ENCODE data around the gene TMEM54. TPM values are rescaled to one million over a fixed set of nuclear protein-coding genes. Genes with fewer than 3 reads are reported as not detected.

TMEM54 gene
- polyA plus RNA-seq, 1 donor from 2014 or later = not detected

- Mint-ChIP-seq H3K36me3 (no peaks in the 10 kb centered on the region), H3K4me3 (peak overlapping the region in 1 of 4 donors; percentile 45), H3K9me3 (peaks cover 0 to 2% (median 0%) of the 10 kb centered on the region in 3 donors), H3K27me3 (peaks cover 10% of the 10 kb centered on the region), H3K27ac (no peak overlapping the region), H3K4me1 (peaks cover 0 to 7% (median 4%) of the 10 kb centered on the region in 3 donors)
Observed at GRCh38 chr1:32904797-32905196, 3.6 kb upstream of the TMEM54 start.

- Mint-ChIP-seq H3K4me3 (peak overlapping the region in 3 of 4 donors; percentile 12 to 58 (median 45)), H3K4me1 (peaks cover 0 to 7% (median 4%) of the 10 kb centered on the region in 3 donors), H3K36me3 (no peaks in the 10 kb centered on the region), H3K27me3 (peaks cover 13% of the 10 kb centered on the region), H3K9me3 (peaks cover 0 to 2% (median 0%) of the 10 kb centered on the region in 3 donors), H3K27ac (no peak overlapping the region)
Observed at GRCh38 chr1:32903991-32904785, 3.0 kb upstream of the TMEM54 start.

GRCh38 chr1:32902535-32902920, 1.3 kb upstream of the TMEM54 start:
- H3K27me3 Mint-ChIP-seq = peaks cover 15% of the 10 kb centered on the region
- no peaks in the 10 kb centered on the region for H3K36me3 Mint-ChIP-seq
- peak overlapping the region in 3 of 4 donors; percentile 73 to 89 (median 83) for H3K4me3 Mint-ChIP-seq
- H3K9me3 Mint-ChIP-seq = peaks cover 0 to 2% (median 0%) of the 10 kb centered on the region in 3 donors
- no peak overlapping the region for H3K27ac Mint-ChIP-seq
- H3K4me1 Mint-ChIP-seq = peaks cover 0 to 7% (median 4%) of the 10 kb centered on the region in 3 donors

- H3K9me3 Mint-ChIP-seq = peaks cover 0 to 2% (median 0%) of the 10 kb centered on the region in 3 donors
- H3K27ac Mint-ChIP-seq = peak overlapping the region in 1 of 3 donors; percentile 62
- no peaks in the 10 kb centered on the region for H3K36me3 Mint-ChIP-seq
- peaks cover 15% of the 10 kb centered on the region for H3K27me3 Mint-ChIP-seq
- peaks cover 0 to 7% (median 4%) of the 10 kb centered on the region in 3 donors for H3K4me1 Mint-ChIP-seq
- peak overlapping the region; percentile 73 to 89 (median 78) for H3K4me3 Mint-ChIP-seq
Observed at GRCh38 chr1:32901823-32902534, 790 bp upstream of the TMEM54 start.

GRCh38 chr1:32900371-32900955, 726 bp downstream of the TMEM54 start:
- peak overlapping the region; percentile 23 to 67 (median 58) for H3K4me3 Mint-ChIP-seq
- H3K9me3 Mint-ChIP-seq = peaks cover 0 to 2% (median 0%) of the 10 kb centered on the region in 3 donors
- peaks cover 0 to 7% (median 4%) of the 10 kb centered on the region in 3 donors for H3K4me1 Mint-ChIP-seq
- H3K36me3 Mint-ChIP-seq = peaks cover 3% of the 10 kb centered on the region
- peaks cover 15% of the 10 kb centered on the region for H3K27me3 Mint-ChIP-seq
- peak overlapping the region in 1 of 3 donors; percentile 78 for H3K27ac Mint-ChIP-seq

GRCh38 chr1:32899586-32900296, 1.4 kb downstream of the TMEM54 start:
- peaks cover 15% of the 10 kb centered on the region for H3K27me3 Mint-ChIP-seq
- H3K36me3 Mint-ChIP-seq = peaks cover 3% of the 10 kb centered on the region
- H3K9me3 Mint-ChIP-seq = peaks cover 0 to 2% (median 0%) of the 10 kb centered on the region in 3 donors
- H3K4me1 Mint-ChIP-seq = peaks cover 0 to 7% (median 4%) of the 10 kb centered on the region in 3 donors
- peak overlapping the region in 1 of 3 donors; percentile 78 for H3K27ac Mint-ChIP-seq
- peak overlapping the region in 2 of 4 donors; percentile 22 to 60 for H3K4me3 Mint-ChIP-seq

- H3K27ac Mint-ChIP-seq = no peak overlapping the region
- peaks cover 0 to 7% (median 4%) of the 10 kb centered on the region in 3 donors for H3K4me1 Mint-ChIP-seq
- peaks cover 3% of the 10 kb centered on the region for H3K36me3 Mint-ChIP-seq
- peaks cover 18% of the 10 kb centered on the region for H3K27me3 Mint-ChIP-seq
- H3K4me3 Mint-ChIP-seq = no peak overlapping the region
- peaks cover 0 to 2% (median 0%) of the 10 kb centered on the region in 3 donors for H3K9me3 Mint-ChIP-seq
Observed at GRCh38 chr1:32898958-32899357, 2.2 kb downstream of the TMEM54 start.

- H3K9me3 Mint-ChIP-seq = peaks cover 0 to 2% (median 0%) of the 10 kb centered on the region in 3 donors
- H3K27ac Mint-ChIP-seq = no peak overlapping the region
- no peak overlapping the region for H3K4me3 Mint-ChIP-seq
- H3K36me3 Mint-ChIP-seq = peaks cover 3% of the 10 kb centered on the region
- H3K27me3 Mint-ChIP-seq = peaks cover 23% of the 10 kb centered on the region
- peaks cover 0 to 7% (median 2%) of the 10 kb centered on the region in 3 donors for H3K4me1 Mint-ChIP-seq
Observed at GRCh38 chr1:32898056-32898455, 3.1 kb downstream of the TMEM54 start.

GRCh38 chr1:32897082-32898049, 3.8 kb downstream of the TMEM54 start:
- Mint-ChIP-seq H3K4me3 (peak overlapping the region in 1 of 4 donors; percentile 61), H3K27me3 (peaks cover 27% of the 10 kb centered on the region), H3K9me3 (peaks cover 0 to 2% (median 0%) of the 10 kb centered on the region in 3 donors), H3K36me3 (peaks cover 3% of the 10 kb centered on the region), H3K27ac (no peak overlapping the region), H3K4me1 (peaks cover 4 to 8% (median 5%) of the 10 kb centered on the region in 3 donors)

- peaks cover 4 to 10% (median 6%) of the 10 kb centered on the region in 3 donors for H3K4me1 Mint-ChIP-seq
- H3K36me3 Mint-ChIP-seq = peaks cover 3% of the 10 kb centered on the region
- H3K27ac Mint-ChIP-seq = no peak overlapping the region
- H3K4me3 Mint-ChIP-seq = no peak overlapping the region
- H3K9me3 Mint-ChIP-seq = no peaks in the 10 kb centered on the region
- H3K27me3 Mint-ChIP-seq = peaks cover 32% of the 10 kb centered on the region
Observed at GRCh38 chr1:32896451-32896850, 4.7 kb downstream of the TMEM54 start.

GRCh38 chr1:32895325-32896215, 5.6 kb downstream of the TMEM54 start:
- Mint-ChIP-seq H3K4me1 (peaks cover 4 to 9% (median 6%) of the 10 kb centered on the region in 3 donors), H3K4me3 (no peak overlapping the region), H3K9me3 (no peaks in the 10 kb centered on the region), H3K27ac (no peak overlapping the region), H3K36me3 (peaks cover 3% of the 10 kb centered on the region), H3K27me3 (peaks cover 31% of the 10 kb centered on the region)

GRCh38 chr1:32894681-32895080, 6.5 kb downstream of the TMEM54 start:
- no peak overlapping the region for H3K27ac Mint-ChIP-seq
- peaks cover 4 to 7% (median 6%) of the 10 kb centered on the region in 3 donors for H3K4me1 Mint-ChIP-seq
- no peak overlapping the region for H3K4me3 Mint-ChIP-seq
- peaks cover 38% of the 10 kb centered on the region for H3K27me3 Mint-ChIP-seq
- no peaks in the 10 kb centered on the region for H3K9me3 Mint-ChIP-seq
- H3K36me3 Mint-ChIP-seq = peaks cover 3% of the 10 kb centered on the region

Data from IgD-negative memory B cell (primary cell).